HFF-Myc (cell line): ENCODE measurements around the gene DOCK3.

Experiments
- DNase-seq: peaks from one replicate; pipeline ENCODE4 v3.0.0-alpha.2; 2011; ENCODE audit warnings: low read depth; ENCODE audit errors: extremely low read depth
- H3K4me3 ChIP-seq: replicated peaks from 2 replicates; pipeline ENCODE4 v1.5.1; 2011; ENCODE audit warnings: low read depth, mild to moderate bottlenecking, control low read depth, low read length
- CTCF ChIP-seq: IDR thresholded peaks from 2 replicates; pipeline ENCODE4 v1.5.1; 2012; ENCODE audit warnings: mild to moderate bottlenecking, low read depth, low read length, control low read depth; ENCODE audit errors: missing control alignments

Gene DOCK3

GRCh38 chr3:50639055-50639494, 35.7 kb upstream of the DOCK3 start:
- no peak overlapping the region for H3K4me3 ChIP-seq
- TF ChIP-seq CTCF = no peak
- no peak for DNase-seq

GRCh38 chr3:50642382-50642781, 32.3 kb upstream of the DOCK3 start:
- no peak overlapping the region for H3K4me3 ChIP-seq
- no peak for TF ChIP-seq CTCF

GRCh38 chr3:50644561-50644960, 30.2 kb upstream of the DOCK3 start:
- no peak for TF ChIP-seq CTCF
- no peak for DNase-seq
- no peak overlapping the region for H3K4me3 ChIP-seq

More at GRCh38 chr3:50642382-50642781, 32.3 kb upstream of the DOCK3 start:
- no peak for DNase-seq

- TF ChIP-seq CTCF = no peak
- no peak overlapping the region for H3K4me3 ChIP-seq
- DNase-seq = no peak
Measured at GRCh38 chr3:50645378-50645777, 29.3 kb upstream of the DOCK3 start.

- no peak for TF ChIP-seq CTCF
- no peak overlapping the region for H3K4me3 ChIP-seq
- no peak for DNase-seq
Measured at GRCh38 chr3:50648313-50648712, 26.4 kb upstream of the DOCK3 start.

GRCh38 chr3:50648944-50649343, 25.8 kb upstream of the DOCK3 start:
- TF ChIP-seq CTCF = no peak
- no peak overlapping the region for H3K4me3 ChIP-seq
- DNase-seq = no peak

GRCh38 chr3:50649451-50649931, 25.2 kb upstream of the DOCK3 start:
- TF ChIP-seq CTCF = no peak
- no peak for DNase-seq

More at GRCh38 chr3:50649451-50649931, 25.2 kb upstream of the DOCK3 start:
- H3K4me3 ChIP-seq = no peak overlapping the region
